HCT116 (cell line): Measurements from ENCODE around the gene CELA2B. TPM values are rescaled to one million over a fixed set of nuclear protein-coding genes. Genes with fewer than 3 reads are reported as not detected.

Source experiments
- ATAC-seq: fragments of 200-7000 bp; cut with Tn5 transposase; 2 replicates; pipeline ENCODE4 v1.9.1; 2020; ENCODE audit warnings: mild to moderate bottlenecking, moderate library complexity
- BruUV-seq: library from RNA; stranded (reverse); fragments of 400-500 nt; replicated peaks from 2 replicates; lab custom pipeline; 2021; lab: Mats Ljungman, UMichigan
- CTCF ChIA-PET: fragments of 300-600 bp; sonication (Branson Sonifier 250); formaldehyde crosslinking; loops from one replicate; lab custom pipeline; 2021; ENCODE audit warnings: antibody characterized with exemption; lab: Charles Lee
- POLR2A ChIA-PET: fragments of 300-600, 350-600 bp; sonication (Branson Sonifier 250); formaldehyde crosslinking; loops from one replicate; lab custom pipeline; 2021; ENCODE audit warnings: antibody characterized with exemption; lab: Charles Lee
- RAD21 ChIA-PET, 2 experiments: fragments of 300-600 bp; sonication (Branson Sonifier 250); formaldehyde crosslinking; loops; one replicate each; lab custom pipeline; 2023; ENCODE audit warnings: low total read pairs in 2 of 2; ENCODE audit not compliant: uncharacterized antibody in 2 of 2, unreplicated experiment in 2 of 2, low non-redundant PET in 1 of 2; lab: Charles Lee
- DNase-seq: peaks from one replicate; pipeline ENCODE4 v3.0.0-alpha.2; 2010; ENCODE audit warnings: low read depth, low spot score
- H2AFZ ChIP-seq: fragments of 200-600 bp; shearing (Covaris generic), sonication (generic); 2 replicates; pipeline ENCODE4 v1.6.1; 2017; ENCODE audit warnings: low read depth, mixed run types, mixed read lengths, antibody characterized with exemption, low read length; ENCODE audit not compliant: poor library complexity, severe bottlenecking
- H3K27ac ChIP-seq: 2 replicates; pipeline ENCODE4 v1.5.1; 2012; ENCODE audit warnings: low read depth, low read length
- H3K27me3 ChIP-seq: fragments of 200-600 bp; sonication (generic); 2 replicates; pipeline ENCODE4 v1.6.1; 2016; ENCODE audit warnings: mixed run types, low read length, mixed read lengths; ENCODE audit not compliant: insufficient read depth
- H3K36me3 ChIP-seq, 2 experiments: fragments of 200-500 bp in 1 of 2; fragments of 200-600 bp in 1 of 2; sonication (Bioruptor generic) in 1 of 2; sonication (generic) in 1 of 2; 2 replicates each; pipeline versions ENCODE4 v1.5.1 to v1.6.1; 2014 to 2016; ENCODE audit warnings: low read length in 2 of 2, inconsistent platforms in 1 of 2, mixed read lengths in 1 of 2, mixed run types in 1 of 2; ENCODE audit not compliant: insufficient read depth in 2 of 2, control insufficient read depth in 1 of 2
- H3K4me1 ChIP-seq, 2 experiments: fragments of 200-600 bp in 1 of 2; sonication (generic) in 1 of 2; 2 replicates each; pipeline versions ENCODE4 v1.5.1 to v1.6.1; 2012 to 2017; ENCODE audit warnings: low read length in 2 of 2, inconsistent platforms in 1 of 2, mild to moderate bottlenecking in 1 of 2, mixed read lengths in 1 of 2, mixed run types in 1 of 2, moderate library complexity in 1 of 2; ENCODE audit not compliant: insufficient read depth in 2 of 2, control insufficient read depth in 1 of 2
- H3K4me2 ChIP-seq: fragments of 200-600 bp; sonication (generic); 2 replicates; pipeline ENCODE4 v1.6.1; 2017; ENCODE audit warnings: mixed run types, low read length, mixed read lengths
- H3K4me3 ChIP-seq, 2 experiments: fragments of 200-600 bp in 1 of 2; sonication (generic) in 1 of 2; replicated peaks in 1 of 2; 2 replicates each; pipeline ENCODE4 v1.5.1; 2011 to 2016; ENCODE audit warnings: low read length in 2 of 2, control low read depth in 1 of 2, low read depth in 1 of 2, mild to moderate bottlenecking in 1 of 2, mixed read lengths in 1 of 2, mixed run types in 1 of 2
- H3K79me2 ChIP-seq: fragments of 200-600 bp; sonication (generic); 2 replicates; pipeline ENCODE4 v1.6.1; 2017; ENCODE audit warnings: mild to moderate bottlenecking, mixed run types, low read length, moderate library complexity, mixed read lengths; ENCODE audit not compliant: insufficient read depth
- H3K9ac ChIP-seq: fragments of 200-600 bp; sonication (generic); 2 replicates; pipeline ENCODE4 v1.6.1; 2016; ENCODE audit warnings: low read length, mixed read lengths
- H3K9me2 ChIP-seq: fragments of 200-600 bp; sonication (generic), shearing (Covaris generic); 2 replicates; pipeline ENCODE4 v1.6.1; 2017; ENCODE audit warnings: mixed run types, mild to moderate bottlenecking, moderate library complexity; ENCODE audit not compliant: insufficient read depth
- H3K9me3 ChIP-seq, 2 experiments: fragments of 200-500 bp in 1 of 2; fragments of 200-600 bp in 1 of 2; sonication (Bioruptor generic) in 1 of 2; sonication (generic) in 1 of 2; 2 replicates each; pipeline ENCODE4 v1.6.1; 2014 to 2017; ENCODE audit warnings: low read length in 2 of 2, mixed read lengths in 2 of 2, inconsistent platforms in 1 of 2, low read depth in 1 of 2, mild to moderate bottlenecking in 1 of 2, mixed run types in 1 of 2, moderate library complexity in 1 of 2; ENCODE audit not compliant: control insufficient read depth in 1 of 2, insufficient read depth in 1 of 2
- H4K20me1 ChIP-seq: fragments of 200-600 bp; sonication (generic), shearing (Covaris generic); 2 replicates; pipeline ENCODE4 v1.6.1; 2017; ENCODE audit warnings: mixed run types, mild to moderate bottlenecking, moderate library complexity; ENCODE audit not compliant: insufficient read depth
- ATF3 ChIP-seq: IDR thresholded peaks from 2 replicates; pipeline ENCODE4 v1.6.1; 2012
- CBX3 ChIP-seq: IDR thresholded peaks from 2 replicates; pipeline ENCODE4 v1.6.1; 2012; ENCODE audit warnings: low read depth
- CTCF ChIP-seq, 3 experiments: fragments of 200-600 bp in 1 of 3; sonication (generic) in 1 of 3; IDR thresholded peaks in 2 of 3; conservative IDR thresholded peaks in 1 of 3; 2 replicates each; pipeline ENCODE4 v1.5.1; 2012 to 2017; ENCODE audit warnings: low read depth in 2 of 3, low read length in 2 of 3, antibody characterized with exemption in 1 of 3, borderline replicate concordance in 1 of 3, control low read depth in 1 of 3, mild to moderate bottlenecking in 1 of 3, mixed read lengths in 1 of 3, mixed run types in 1 of 3, moderate library complexity in 1 of 3; ENCODE audit not compliant: insufficient read depth in 1 of 3
- ELF1 ChIP-seq: IDR thresholded peaks from 2 replicates; pipeline ENCODE4 v1.6.1; 2012; ENCODE audit warnings: low read depth, borderline replicate concordance
- EZH2 ChIP-seq: fragments of 200-600 bp; sonication (generic); IDR thresholded peaks from 2 replicates; pipeline ENCODE4 v1.6.1; 2017; ENCODE audit warnings: antibody characterized with exemption, mixed run types
- FOSL1 ChIP-seq: IDR thresholded peaks from 2 replicates; pipeline ENCODE4 v1.6.1; 2012; ENCODE audit warnings: low read depth
- JUND ChIP-seq: IDR thresholded peaks from 2 replicates; pipeline ENCODE4 v1.6.1; 2012
- SIN3A ChIP-seq: IDR thresholded peaks from 2 replicates; pipeline ENCODE4 v1.6.1; 2012; ENCODE audit warnings: low read depth
- SP1 ChIP-seq: IDR thresholded peaks from 2 replicates; pipeline ENCODE4 v1.6.1; 2012; ENCODE audit warnings: low read depth
- SRF ChIP-seq: IDR thresholded peaks from 2 replicates; pipeline ENCODE4 v1.6.1; 2012; ENCODE audit warnings: low read depth
- TCF7L2 ChIP-seq: IDR thresholded peaks from 2 replicates; pipeline ENCODE4 v1.7.0; 2011; ENCODE audit warnings: borderline replicate concordance, inconsistent platforms; ENCODE audit not compliant: insufficient read depth, insufficient read length; ENCODE audit errors: extremely low read depth
- YY1 ChIP-seq: IDR thresholded peaks from 2 replicates; pipeline ENCODE4 v1.6.1; 2011; ENCODE audit warnings: low read length, low read depth, moderate library complexity, mild to moderate bottlenecking; ENCODE audit not compliant: insufficient replicate concordance; ENCODE audit errors: extremely low read depth
- ZFX ChIP-seq: fragments of 450-650 bp; IDR thresholded peaks from 2 replicates; pipeline ENCODE4 v1.6.1; 2017
- ZNF274 ChIP-seq: fragments of 200-500 bp; sonication (Bioruptor generic); IDR thresholded peaks from 2 replicates; pipeline ENCODE4 v1.6.1; 2014; ENCODE audit warnings: mild to moderate bottlenecking, low read depth, low read length, inconsistent platforms
- intact Hi-C: fragments of 100-400 bp; cut with micrococcal nuclease; formaldehyde crosslinking; loops from 2 replicates; pipeline ENCODE4 v1.10.0; 2022
- total RNA-seq: library from RNA; stranded (reverse); gene quantifications from one replicate; pipeline ENCODE4 v1.2.1, GENCODE V29; 2021; ENCODE audit not compliant: unreplicated experiment
- TF ChIP-seq, protein P1 (sequence below): IDR thresholded peaks from 2 replicates; pipeline ENCODE4 v1.6.1; 2011; ENCODE audit warnings: mild to moderate bottlenecking, low read length, moderate library complexity; ENCODE audit not compliant: insufficient replicate concordance; ENCODE audit errors: extremely low read depth

Gene CELA2B
- total RNA-seq, 1 experiment from 2014 or later = not detected

GRCh38 chr1:15451014-15451722, 24.7 kb upstream of the CELA2B start:
- intact Hi-C loops = no loop called here
- POLR2A ChIA-PET = no interaction called here
- RAD21 ChIA-PET = no interaction called here
- Histone ChIP-seq H3K79me2 (no peaks in the 10 kb centered on the region), H3K27ac (no peak overlapping the region), H3K9me3 (peaks cover 0 to 3% of the 10 kb centered on the region in 2 experiments; a peak in 1 of 4 replicates), H3K9me2 (no peaks in the 10 kb centered on the region), H3K9ac (no peak overlapping the region), H3K27me3 (no peaks in the 10 kb centered on the region), H2AFZ (no peak overlapping the region), H3K36me3 (no peaks in the 10 kb centered on the region), H4K20me1 (no peaks in the 10 kb centered on the region), H3K4me2 (no peak overlapping the region), H3K4me3 (no peak overlapping the region), H3K4me1 (no peaks in the 10 kb centered on the region)
- CTCF ChIA-PET = no interaction called here
- no TSS peak for BruUV-seq
- TF ChIP-seq JUND (no peak), ELF1 (no peak), ZFX (no peak), SIN3A (no peak), YY1 (no peak), FOSL1 (no peak), CTCF (IDR thresholded peaks at IDR 0.05 in 2 of 3, conservative IDR thresholded peaks at IDR 0.05 in 1 of 3; ENCODE audit: borderline replicate concordance in 1 of 3, insufficient read depth in 1 of 3, low read depth in 2 of 3, low read length in 2 of 3) (no peak), TCF7L2 (no peak), EZH2 (no peak), CBX3 (no peak), SP1 (no peak), ZNF274 (no peak), SRF (no peak), ATF3 (no peak)
- TF ChIP-seq, protein P1, sequence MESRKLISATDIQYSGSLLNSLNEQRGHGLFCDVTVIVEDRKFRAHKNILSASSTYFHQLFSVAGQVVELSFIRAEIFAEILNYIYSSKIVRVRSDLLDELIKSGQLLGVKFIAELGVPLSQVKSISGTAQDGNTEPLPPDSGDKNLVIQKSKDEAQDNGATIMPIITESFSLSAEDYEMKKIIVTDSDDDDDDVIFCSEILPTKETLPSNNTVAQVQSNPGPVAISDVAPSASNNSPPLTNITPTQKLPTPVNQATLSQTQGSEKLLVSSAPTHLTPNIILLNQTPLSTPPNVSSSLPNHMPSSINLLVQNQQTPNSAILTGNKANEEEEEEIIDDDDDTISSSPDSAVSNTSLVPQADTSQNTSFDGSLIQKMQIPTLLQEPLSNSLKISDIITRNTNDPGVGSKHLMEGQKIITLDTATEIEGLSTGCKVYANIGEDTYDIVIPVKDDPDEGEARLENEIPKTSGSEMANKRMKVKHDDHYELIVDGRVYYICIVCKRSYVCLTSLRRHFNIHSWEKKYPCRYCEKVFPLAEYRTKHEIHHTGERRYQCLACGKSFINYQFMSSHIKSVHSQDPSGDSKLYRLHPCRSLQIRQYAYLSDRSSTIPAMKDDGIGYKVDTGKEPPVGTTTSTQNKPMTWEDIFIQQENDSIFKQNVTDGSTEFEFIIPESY = no peak
- DNase-seq = no peak
- ATAC-seq = no peak
